NCI-H460 (cell line): ENCODE results near the gene NAA38. TPM values are rescaled to one million over a fixed set of nuclear protein-coding genes. Genes with fewer than 3 reads are reported as not detected.

Experiments
- DNase-seq: peaks from one replicate; pipeline ENCODE4 v3.0.0-alpha.2; 2016; ENCODE audit warnings: low read depth; ENCODE audit errors: extremely low read depth
- polyA plus RNA-seq: library from polyadenylated mRNA; depleted of rRNA; stranded (reverse); fragments of >200 nt; gene quantifications from 2 replicates; pipeline ENCODE4 v1.2.3, GENCODE V29; 2014; cell fraction: nucleus; rRNA removed
- total RNA-seq: library from RNA; depleted of rRNA; stranded (reverse); fragments of >200 nt; shearing (Covaris generic); gene quantifications from 2 replicates; pipeline ENCODE4 v1.2.3, GENCODE V29; 2014; rRNA removed

NAA38 gene
- 46.6 and 67.2 TPM in 2 replicates for total RNA-seq
- polyA plus RNA-seq: 57.3 and 105 TPM in 2 replicates

- DNase-seq: peak; percentile 99
These were observed at the start of gene NAA38 for GRCh38 chr17:7856811-7857712. TSS of gene NAA38 (minus strand) at chr17:7857559. CDS start at chr17:7857463, 96 bp downstream.

- DNase-seq: no peak
These were observed 46.1 kb upstream of the NAA38 start for GRCh38 chr17:7903154-7904103.

- no peak for DNase-seq
These were observed 40.4 kb upstream of the NAA38 start for GRCh38 chr17:7897773-7898172.

- DNase-seq: no peak
These were observed 39.7 kb upstream of the NAA38 start for GRCh38 chr17:7897090-7897489.

- no peak for DNase-seq
These were observed 37.5 kb upstream of the NAA38 start for GRCh38 chr17:7894866-7895265.

- no peak for DNase-seq
These were observed 36.9 kb upstream of the NAA38 start for GRCh38 chr17:7894226-7894625.

GRCh38 chr17:7893187-7893880 is 36.0 kb upstream of the NAA38 start:
- DNase-seq: no peak

GRCh38 chr17:7889166-7889955 is 32.0 kb upstream of the NAA38 start:
- peak; percentile 88 for DNase-seq

GRCh38 chr17:7888184-7888920 is 31.0 kb upstream of the NAA38 start, which contains the start of gene CHD3:
TSS of gene CHD3 (plus strand) at chr17:7888789. CDS start at chr17:7889001, 212 bp downstream.
- DNase-seq: no peak

- peak; percentile 96 for DNase-seq
These were observed 30.3 kb upstream of the NAA38 start for GRCh38 chr17:7887482-7888183.

- DNase-seq: no peak
These were observed 29.7 kb upstream of the NAA38 start for GRCh38 chr17:7887038-7887481.

GRCh38 chr17:7886227-7887037 is 29.1 kb upstream of the NAA38 start:
- no peak for DNase-seq

GRCh38 chr17:7885367-7886226 is 28.2 kb upstream of the NAA38 start:
- no peak for DNase-seq

GRCh38 chr17:7884581-7885366 is 27.4 kb upstream of the NAA38 start:
- no peak for DNase-seq

- DNase-seq: no peak
These were observed 26.5 kb upstream of the NAA38 start for GRCh38 chr17:7883781-7884386.
